H1 (cell line): ENCODE results near the gene SLC39A10. TPM values are rescaled to one million over a fixed set of nuclear protein-coding genes. Genes with fewer than 3 reads are reported as not detected.

Source experiments
- CTCF ChIA-PET: fragments of 300-600 bp; sonication (Branson Sonifier 250); formaldehyde crosslinking; loops from one replicate; lab custom pipeline; 2021; ENCODE audit not compliant: partially characterized antibody; lab: Charles Lee
- POLR2A ChIA-PET: fragments of 300-600 bp; sonication (Branson Sonifier 250); formaldehyde crosslinking; loops from one replicate; lab custom pipeline; 2021; ENCODE audit warnings: inconsistent platforms; ENCODE audit not compliant: partially characterized antibody; lab: Charles Lee
- DNase-seq, 2 experiments: peaks; one replicate each; pipeline versions ENCODE4 v3.0.0 to v3.0.0-alpha.2; 2010 to 2022; ENCODE audit warnings: low spot score in 2 of 2, low read depth in 1 of 2, mixed read lengths in 1 of 2
- FAIRE-seq: peaks from 2 replicates; lab custom pipeline; 2011; peaks lifted over from hg19 to GRCh38; lab: Jason Lieb, UNC
- H2AFZ ChIP-seq: 2 replicates; pipeline ENCODE4 v1.8.1; 2012; ENCODE audit warnings: low read length, inconsistent platforms
- H2AK5ac ChIP-seq: 2 replicates; pipeline ENCODE4 v1.6.1; 2013; ENCODE audit warnings: low read depth, low read length
- H2BK120ac ChIP-seq: replicated peaks from 2 replicates; pipeline ENCODE3; 2013; ENCODE audit warnings: low read depth, low read length, inconsistent platforms
- H2BK12ac ChIP-seq: 2 replicates; pipeline ENCODE4 v1.6.1; 2013; ENCODE audit warnings: low read depth, low read length
- H2BK15ac ChIP-seq: 2 replicates; pipeline ENCODE4 v1.6.1; 2013; ENCODE audit warnings: low read length
- H2BK20ac ChIP-seq: 2 replicates; pipeline ENCODE4 v1.6.1; 2013; ENCODE audit warnings: low read length
- H2BK5ac ChIP-seq: 2 replicates; pipeline ENCODE4 v1.6.1; 2013; ENCODE audit warnings: low read depth, low read length
- H3K14ac ChIP-seq: 2 replicates; pipeline ENCODE4 v1.6.1; 2013; ENCODE audit warnings: inconsistent platforms; ENCODE audit not compliant: insufficient read length
- H3K18ac ChIP-seq: 2 replicates; pipeline ENCODE4 v1.6.1; 2013; ENCODE audit warnings: low read length; ENCODE audit errors: extremely low read depth
- H3K23ac ChIP-seq: 2 replicates; pipeline ENCODE4 v1.6.1; 2013; ENCODE audit warnings: inconsistent platforms; ENCODE audit not compliant: insufficient read length
- H3K23me2 ChIP-seq: 2 replicates; pipeline ENCODE4 v1.6.1; 2013; ENCODE audit warnings: low read depth, low read length
- H3K27ac ChIP-seq: 2 replicates; pipeline ENCODE4 v1.6.1; 2011; ENCODE audit warnings: low read depth, low read length, inconsistent platforms
- H3K27me3 ChIP-seq, 4 experiments: replicated peaks in 1 of 4; 1 replicate in 1 of 4; 2 replicates in 3 of 4; pipeline versions ENCODE4 v1.6.1 to v1.8.1; 2011 to 2013; ENCODE audit warnings: low read length in 3 of 4, mild to moderate bottlenecking in 3 of 4, inconsistent platforms in 2 of 4, mixed read lengths in 2 of 4, moderate library complexity in 1 of 4; ENCODE audit not compliant: control insufficient read depth in 3 of 4, insufficient read depth in 3 of 4; ENCODE audit errors: extremely low read depth in 1 of 4
- H3K36me3 ChIP-seq, 4 experiments: 2 replicates each; pipeline versions ENCODE4 v1.6.1 to v1.8.1; 2011 to 2013; ENCODE audit warnings: mild to moderate bottlenecking in 4 of 4, low read length in 3 of 4, moderate library complexity in 2 of 4, control low read depth in 1 of 4, inconsistent platforms in 1 of 4; ENCODE audit not compliant: insufficient read depth in 4 of 4, control insufficient read depth in 2 of 4
- H3K4ac ChIP-seq: replicated peaks from 2 replicates; pipeline ENCODE3; 2013; ENCODE audit warnings: low read length, low read depth, mixed read lengths, inconsistent platforms; ENCODE audit not compliant: insufficient read length
- H3K4me1 ChIP-seq, 4 experiments: replicated peaks in 1 of 4; 1 replicate in 1 of 4; 2 replicates in 3 of 4; pipeline versions ENCODE4 v1.6.1 to v1.8.1; 2011 to 2013; ENCODE audit warnings: low read length in 3 of 4, inconsistent platforms in 2 of 4, mixed read lengths in 1 of 4; ENCODE audit not compliant: insufficient read depth in 4 of 4, control insufficient read depth in 3 of 4
- H3K4me2 ChIP-seq, 2 experiments: 2 replicates each; pipeline versions ENCODE4 v1.6.1 to v1.8.1; 2011 to 2013; ENCODE audit warnings: low read depth in 2 of 2, low read length in 2 of 2, control low read depth in 1 of 2, inconsistent platforms in 1 of 2, mild to moderate bottlenecking in 1 of 2; ENCODE audit not compliant: insufficient read depth in 1 of 2
- H3K4me3 ChIP-seq, 4 experiments: fragments of 200-600, 300-600 bp in 1 of 4; sonication (generic), shearing (Covaris generic), sonication (Bioruptor Twin) in 1 of 4; 2 replicates each; pipeline versions ENCODE4 v1.5.1 to v1.8.1; 2011 to 2016; ENCODE audit warnings: low read length in 4 of 4, low read depth in 3 of 4, control low read depth in 2 of 4, inconsistent platforms in 2 of 4, mild to moderate bottlenecking in 2 of 4, mixed read lengths in 1 of 4, moderate library complexity in 1 of 4; ENCODE audit not compliant: insufficient read depth in 2 of 4; ENCODE audit errors: extremely low read depth in 1 of 4
- H3K56ac ChIP-seq: replicated peaks from 2 replicates; pipeline ENCODE3; 2013; ENCODE audit warnings: low read depth, mild to moderate bottlenecking, mixed read lengths, low read length, inconsistent platforms; ENCODE audit not compliant: insufficient read length
- H3K79me1 ChIP-seq: 2 replicates; pipeline ENCODE4 v1.6.1; 2013; ENCODE audit warnings: low read depth, low read length, control low read depth
- H3K79me2 ChIP-seq, 2 experiments: 2 replicates each; pipeline versions ENCODE4 v1.6.1 to v1.8.1; 2012 to 2013; ENCODE audit warnings: low read length in 2 of 2, mild to moderate bottlenecking in 2 of 2, inconsistent platforms in 1 of 2; ENCODE audit not compliant: insufficient read depth in 2 of 2, control insufficient read depth in 1 of 2
- H3K9ac ChIP-seq, 4 experiments: replicated peaks in 1 of 4; 1 replicate in 1 of 4; 2 replicates in 3 of 4; pipeline versions ENCODE4 v1.6.1 to v1.8.1; 2011 to 2013; ENCODE audit warnings: low read depth in 3 of 4, low read length in 3 of 4, control low read depth in 2 of 4, mild to moderate bottlenecking in 2 of 4, moderate library complexity in 2 of 4, inconsistent platforms in 1 of 4; ENCODE audit errors: extremely low read depth in 1 of 4
- H3K9me3 ChIP-seq, 2 experiments: 2 replicates each; pipeline versions ENCODE4 v1.6.1 to v1.8.1; 2012 to 2013; ENCODE audit warnings: mild to moderate bottlenecking in 2 of 2, moderate library complexity in 2 of 2, control low read depth in 1 of 2, inconsistent platforms in 1 of 2, low read depth in 1 of 2, low read length in 1 of 2, mixed read lengths in 1 of 2; ENCODE audit not compliant: insufficient read depth in 2 of 2
- H4K20me1 ChIP-seq, 2 experiments: replicated peaks in 1 of 2; 2 replicates each; pipeline versions ENCODE3 to v1.8.1; 2011 to 2013; ENCODE audit warnings: inconsistent platforms in 2 of 2, low read length in 2 of 2, mild to moderate bottlenecking in 1 of 2; ENCODE audit not compliant: insufficient read depth in 2 of 2, control insufficient read depth in 1 of 2
- H4K5ac ChIP-seq: 2 replicates; pipeline ENCODE4 v1.6.1; 2013; ENCODE audit warnings: low read length, low read depth, mixed read lengths, inconsistent platforms; ENCODE audit not compliant: insufficient read length
- H4K8ac ChIP-seq: 2 replicates; pipeline ENCODE4 v1.8.0; 2013; ENCODE audit warnings: mild to moderate bottlenecking, moderate library complexity, low read length, inconsistent platforms; ENCODE audit not compliant: insufficient read depth; ENCODE audit errors: extremely low read depth
- H4K91ac ChIP-seq: replicated peaks from 2 replicates; pipeline ENCODE3; 2013; ENCODE audit warnings: low read length, mixed read lengths, inconsistent platforms; ENCODE audit not compliant: insufficient read length
- ASH2L ChIP-seq: fragments of 200-600, 300-600 bp; sonication (generic); IDR thresholded peaks from one replicate; pipeline ENCODE4 v1.7.1; 2017; ENCODE audit warnings: low read length
- ATF3 ChIP-seq: IDR thresholded peaks from 2 replicates; pipeline ENCODE4 v1.6.1; 2011; ENCODE audit warnings: low read depth, mild to moderate bottlenecking, low read length; ENCODE audit not compliant: insufficient read depth
- CHD2 ChIP-seq: IDR thresholded peaks from 2 replicates; pipeline ENCODE4 v1.6.1; 2012; ENCODE audit warnings: low read length, improper control_type of control experiment
- KDM1A ChIP-seq: fragments of 200-600, 300-600 bp; sonication (generic); IDR thresholded peaks from 2 replicates; pipeline ENCODE4 v1.7.1; 2016; ENCODE audit warnings: mild to moderate bottlenecking, low read length, borderline replicate concordance
- KDM5A ChIP-seq: fragments of 200-600 bp; IDR thresholded peaks from 2 replicates; pipeline ENCODE4 v1.7.1; 2012; ENCODE audit warnings: mild to moderate bottlenecking, low read length, inconsistent platforms, mixed read lengths
- RFX5 ChIP-seq: IDR thresholded peaks from 2 replicates; pipeline ENCODE4 v1.6.1; 2011; ENCODE audit warnings: low read depth, low read length, improper control_type of control experiment, borderline replicate concordance
- SIRT6 ChIP-seq: IDR thresholded peaks from one replicate; pipeline ENCODE4 v1.7.1; 2012; ENCODE audit warnings: low read length, inconsistent platforms
- SIX5 ChIP-seq: IDR thresholded peaks from 2 replicates; pipeline ENCODE4 v1.6.1; 2011; ENCODE audit warnings: mild to moderate bottlenecking, low read depth, low read length
- TEAD4 ChIP-seq: IDR thresholded peaks from 2 replicates; pipeline ENCODE4 v1.6.1; 2012; ENCODE audit warnings: low read depth, low read length, inconsistent platforms, mixed read lengths
- YY1 ChIP-seq: IDR thresholded peaks from 2 replicates; pipeline ENCODE4 v1.6.1; 2011; ENCODE audit warnings: low read depth, mild to moderate bottlenecking, low read length
- ZNF274 ChIP-seq: IDR thresholded peaks from 2 replicates; pipeline ENCODE4 v1.7.0; 2012; ENCODE audit warnings: low read length, borderline replicate concordance; ENCODE audit errors: extremely low read depth
- WGBS, 2 experiments: shearing (Covaris generic) in 1 of 2; methylation state at CpG; one replicate each; pipeline versions ENCODE4 v1.1.6 to v1.1.7; 2013 to 2015; ENCODE audit warnings: low lambda C conversion rate in 2 of 2, mixed read lengths in 2 of 2, inconsistent platforms in 1 of 2, low coverage in 1 of 2, missing lambda C conversion rate in 1 of 2; ENCODE audit not compliant: insufficient replicate concordance in 2 of 2, insufficient coverage in 1 of 2, insufficient read length in 1 of 2; ENCODE audit errors: extremely low coverage in 1 of 2, missing lambda C conversion rate in 1 of 2; 5-methylcytosine and 5-hydroxymethylcytosine counted together
- polyA plus RNA-seq, 7 experiments: library from polyadenylated mRNA; depleted of rRNA in 3 of 7; stranded (reverse) in 5 of 7; unstranded in 2 of 7; fragments of >200 nt in 5 of 7; fragments of 200-250 nt in 2 of 7; gene quantifications; 1 replicate in 5 of 7; 2 replicates in 1 of 7; 4 replicates in 1 of 7; pipeline versions ENCODE4 v1.2.1 to v1.2.3, GENCODE V29; 2011 to 2013; ENCODE audit warnings: missing spikeins in 2 of 7, mixed read lengths in 2 of 7
- total RNA-seq: library from RNA; stranded (reverse); fragmentation: NEBNext Ultra II Directional; extraction: Animal tissue kit (Norgen Biotek cat#: 25700); gene quantifications from 2 replicates; pipeline ENCODE4 v1.2.1, GENCODE V29; 2021

SLC39A10 gene
- total and polyA plus RNA-seq, 2 of the 8 experiments (the other 6 are each of a cell fraction or from before 2014, with no cell fraction given) = 68.1 to 234 TPM

GRCh38 chr2:195664528-195664927 lies 7.5 kb downstream of the SLC39A10 start:
- DNase-seq = no peak
- H4K8ac ChIP-seq = no peak overlapping the region
- H2BK20ac ChIP-seq = no peak overlapping the region
- no peaks in the 10 kb centered on the region for H3K27me3 ChIP-seq
- H4K5ac ChIP-seq = no peak overlapping the region
- CTCF ChIA-PET = interaction anchor here (0.6 to 2.4 kb wide), 8 partner anchors 9 to 403 kb away, joined by 3 to 9 read pairs (median 6); partner anchors contain the start of gene DNAH7
- peaks cover 5 to 13% of the 10 kb centered on the region in 2 experiments for H4K20me1 ChIP-seq
- TF ChIP-seq YY1 (no peak), SIX5 (no peak), ASH2L (no peak), RFX5 (no peak), KDM1A (no peak), TEAD4 (no peak), KDM5A (no peak), ZNF274 (no peak), SIRT6 (no peak), CHD2 (no peak), ATF3 (no peak)
- no peaks in the 10 kb centered on the region; the same call in 1 of the 2 replicates for H3K79me1 ChIP-seq
- H3K9me3 ChIP-seq = no peaks in the 10 kb centered on the region
- no peak overlapping the region for H3K9ac ChIP-seq
- H3K36me3 ChIP-seq = peaks cover 0 to 1% (median 0%) of the 10 kb centered on the region in 4 experiments; a peak in 1 of 8 replicates
- H2AK5ac ChIP-seq = no peak overlapping the region
- no peak overlapping the region for H3K56ac ChIP-seq
- H3K4me1 ChIP-seq = peaks cover 0 to 3% (median under 1%) of the 10 kb centered on the region in 4 experiments; a peak in 2 of 7 replicates
- no peak overlapping the region for H2BK12ac ChIP-seq
- H3K79me2 ChIP-seq = peaks cover 0 to 99% of the 10 kb centered on the region in 2 experiments; a peak in 3 of 4 replicates
- no peak overlapping the region for H3K27ac ChIP-seq
- H3K4me2 ChIP-seq = no peak overlapping the region
- no peak overlapping the region for H3K14ac ChIP-seq
- no peak for FAIRE-seq
- no peak overlapping the region for H3K4ac ChIP-seq
- no peak overlapping the region for H2BK120ac ChIP-seq
- no peak overlapping the region for H3K4me3 ChIP-seq
- no peaks in the 10 kb centered on the region for H3K23me2 ChIP-seq
- H3K18ac ChIP-seq = no peak overlapping the region
- H3K23ac ChIP-seq = no peak overlapping the region
- no peak overlapping the region for H2BK15ac ChIP-seq
- H4K91ac ChIP-seq = no peak overlapping the region
- POLR2A ChIA-PET = interaction anchor here (1.2 to 3.3 kb wide), 2 partner anchors 7 to 56 kb away, joined by 3 to 21 read pairs; partner anchors contain the start of gene SLC39A10
- H2BK5ac ChIP-seq = no peak overlapping the region
- no peak overlapping the region for H2AFZ ChIP-seq
- WGBS, 2 experiments = 95% methylated on average over 1 of the region's 1 CpG; no CpG with 5 or more reads in 1 of the 2 experiments
